DOHH2 (cell line): ENCODE measurements around the gene RAB5IF.

Experiments
- H3F3A ChIP-seq: fragments of 200-600 bp; sonication (generic), shearing (Covaris generic); 2 replicates; pipeline ENCODE4 v1.6.0; 2016; ENCODE audit warnings: antibody characterized with exemption, mild to moderate bottlenecking; ENCODE audit not compliant: control insufficient read depth, insufficient read depth
- H3K27ac ChIP-seq: fragments of 200-600 bp; sonication (generic); 2 replicates; pipeline ENCODE4 v1.5.1; 2014; ENCODE audit warnings: low read depth, mild to moderate bottlenecking, low read length, moderate library complexity
- H3K27me3 ChIP-seq: fragments of 200-600 bp; sonication (generic); 2 replicates; pipeline ENCODE4 v1.6.1; 2014; ENCODE audit warnings: mild to moderate bottlenecking, low read length, mixed read lengths; ENCODE audit not compliant: control insufficient read depth
- H3K36me3 ChIP-seq: fragments of 200-600 bp; sonication (generic); 2 replicates; pipeline ENCODE4 v1.6.1; 2014; ENCODE audit warnings: mild to moderate bottlenecking, low read length, moderate library complexity, mixed read lengths; ENCODE audit not compliant: control insufficient read depth
- H3K4me1 ChIP-seq: fragments of 200-600 bp; sonication (generic); 2 replicates; pipeline ENCODE4 v1.6.1; 2014; ENCODE audit warnings: mild to moderate bottlenecking, low read length, mixed read lengths; ENCODE audit not compliant: control insufficient read depth
- H3K4me2 ChIP-seq: fragments of 200-600 bp; sonication (generic); 2 replicates; pipeline ENCODE4 v1.6.0; 2014; ENCODE audit warnings: mild to moderate bottlenecking, low read length, moderate library complexity
- H3K4me3 ChIP-seq: fragments of 200-600 bp; sonication (generic); 2 replicates; pipeline ENCODE4 v1.5.1; 2014; ENCODE audit warnings: mild to moderate bottlenecking, low read length, mixed read lengths
- H3K79me2 ChIP-seq: fragments of 200-600 bp; sonication (generic); 2 replicates; pipeline ENCODE4 v1.6.1; 2014; ENCODE audit warnings: mild to moderate bottlenecking, low read length, mixed read lengths; ENCODE audit not compliant: control insufficient read depth
- H3K9me2 ChIP-seq: fragments of 200-600 bp; sonication (generic); replicated peaks from 2 replicates; pipeline ENCODE4 v1.6.1; 2014; ENCODE audit warnings: mild to moderate bottlenecking, low read length, mixed read lengths; ENCODE audit not compliant: control insufficient read depth
- H3K9me3 ChIP-seq: fragments of 200-600 bp; sonication (generic); 2 replicates; pipeline ENCODE4 v1.6.1; 2014; ENCODE audit warnings: antibody characterized with exemption, low read length, mixed read lengths; ENCODE audit not compliant: control insufficient read depth, insufficient read depth
- H4K20me1 ChIP-seq: fragments of 200-600 bp; sonication (generic); 2 replicates; pipeline ENCODE4 v1.6.0; 2014; ENCODE audit warnings: low read depth, mild to moderate bottlenecking, antibody characterized with exemption, low read length, moderate library complexity; ENCODE audit not compliant: control insufficient read depth, insufficient read depth
- CTCF ChIP-seq: fragments of 200-600 bp; sonication (generic); IDR thresholded peaks from one replicate; pipeline ENCODE4 v1.5.1; 2014; ENCODE audit warnings: antibody characterized with exemption, mild to moderate bottlenecking, low read depth, low read length; ENCODE audit not compliant: poor library complexity, severe bottlenecking
- EZH2phosphoT487 ChIP-seq: fragments of 200-600 bp; sonication (generic); IDR thresholded peaks from 2 replicates; pipeline ENCODE4 v1.6.1; 2017; ENCODE audit warnings: borderline replicate concordance, mild to moderate bottlenecking, antibody characterized with exemption, low read length, moderate library complexity, mixed read lengths

RAB5IF gene

GRCh38 chr20:36623444-36623843, 17.9 kb downstream of the RAB5IF start:
- H3F3A ChIP-seq, result no peaks in the 10 kb centered on the region
- no peaks in the 10 kb centered on the region for H3K9me2 ChIP-seq
- no peaks in the 10 kb centered on the region for H3K36me3 ChIP-seq
- H3K27ac ChIP-seq, result no peak overlapping the region
- H3K79me2 ChIP-seq, result no peaks in the 10 kb centered on the region
- no peaks in the 10 kb centered on the region for H4K20me1 ChIP-seq
- no peak overlapping the region for H3K4me2 ChIP-seq
- no peaks in the 10 kb centered on the region for H3K9me3 ChIP-seq
- no peak for TF ChIP-seq EZH2phosphoT487
- TF ChIP-seq CTCF, result no peak
- no peak overlapping the region for H3K4me3 ChIP-seq
- no peaks in the 10 kb centered on the region for H3K4me1 ChIP-seq
- no peaks in the 10 kb centered on the region for H3K27me3 ChIP-seq

GRCh38 chr20:36624068-36624943, 18.7 kb downstream of the RAB5IF start:
- Histone ChIP-seq H3F3A (no peaks in the 10 kb centered on the region), H3K36me3 (no peaks in the 10 kb centered on the region), H3K27me3 (no peaks in the 10 kb centered on the region), H3K27ac (no peak overlapping the region), H3K9me2 (no peaks in the 10 kb centered on the region), H3K9me3 (no peaks in the 10 kb centered on the region), H3K4me1 (no peaks in the 10 kb centered on the region), H4K20me1 (no peaks in the 10 kb centered on the region), H3K4me3 (no peak overlapping the region), H3K4me2 (no peak overlapping the region), H3K79me2 (no peaks in the 10 kb centered on the region)
- TF ChIP-seq EZH2phosphoT487 (no peak), CTCF (no peak)

- H3K4me2 ChIP-seq, result no peak overlapping the region
- no peaks in the 10 kb centered on the region for H3F3A ChIP-seq
- no peak overlapping the region for H3K27ac ChIP-seq
- H3K79me2 ChIP-seq, result no peaks in the 10 kb centered on the region
- no peaks in the 10 kb centered on the region for H3K36me3 ChIP-seq
- H3K9me3 ChIP-seq, result no peaks in the 10 kb centered on the region
- H3K27me3 ChIP-seq, result no peaks in the 10 kb centered on the region
- H3K4me3 ChIP-seq, result no peak overlapping the region
- H3K9me2 ChIP-seq, result no peaks in the 10 kb centered on the region
- H3K4me1 ChIP-seq, result peaks cover 6% of the 10 kb centered on the region
- no peaks in the 10 kb centered on the region for H4K20me1 ChIP-seq
- TF ChIP-seq CTCF (no peak), EZH2phosphoT487 (no peak)
Observed at GRCh38 chr20:36624944-36625324, 19.4 kb downstream of the RAB5IF start.
